ENCODE measurements around the gene FAM174C.

The FAM174C gene

GRCh38 chr19:1288226-1288612, 12.9 kb downstream of the FAM174C start:
- Histone ChIP-seq H3K9ac (ENCODE audit: low read depth, low read length, poor library complexity, severe bottlenecking) (no peak overlapping the region), H3K27me3 (ENCODE audit: insufficient read depth, low read length, poor library complexity, severe bottlenecking) (no peaks in the 10 kb centered on the region), H3K79me2 (ENCODE audit: insufficient read depth, low read length) (no peaks in the 10 kb centered on the region), H3K9me2 (replicated peaks; ENCODE audit: low read depth, low read length) (no peaks in the 10 kb centered on the region), H3K4me2 (ENCODE audit: low read depth, low read length, poor library complexity, severe bottlenecking) (no peak overlapping the region), H3F3A (ENCODE audit: low read depth) (no peaks in the 10 kb centered on the region), H3K4me1 (ENCODE audit: insufficient read depth, low read length, poor library complexity, severe bottlenecking) (no peaks in the 10 kb centered on the region), H2AFZ (ENCODE audit: low read length) (no peak overlapping the region), H3K9me3 (ENCODE audit: insufficient read depth, low read depth, low read length) (no peaks in the 10 kb centered on the region), H3K4me3 (ENCODE audit: low read length, poor library complexity, severe bottlenecking) (no peak overlapping the region), H4K20me1 (ENCODE audit: insufficient read depth, low read length, poor library complexity, severe bottlenecking) (no peaks in the 10 kb centered on the region), H3K36me3 (ENCODE audit: insufficient read depth, low read length) (no peaks in the 10 kb centered on the region)
- TF ChIP-seq CTCF (conservative IDR thresholded peaks at IDR 0.05; ENCODE audit: low read length) (no peak), EZH2phosphoT487 (IDR thresholded peaks at IDR 0.05; ENCODE audit: borderline replicate concordance) (no peak)

GRCh38 chr19:1288833-1289685, 13.7 kb downstream of the FAM174C start:
- H3K27me3 ChIP-seq (ENCODE audit: insufficient read depth, low read length, poor library complexity, severe bottlenecking) = no peaks in the 10 kb centered on the region
- no peak overlapping the region for H3K4me3 ChIP-seq (ENCODE audit: low read length, poor library complexity, severe bottlenecking)
- no peak overlapping the region for H3K4me2 ChIP-seq (ENCODE audit: low read depth, low read length, poor library complexity, severe bottlenecking)
- H2AFZ ChIP-seq (ENCODE audit: low read length) = no peak overlapping the region
- H3K36me3 ChIP-seq (ENCODE audit: insufficient read depth, low read length) = no peaks in the 10 kb centered on the region
- TF ChIP-seq EZH2phosphoT487 (IDR thresholded peaks at IDR 0.05; ENCODE audit: borderline replicate concordance) (no peak), CTCF (conservative IDR thresholded peaks at IDR 0.05; ENCODE audit: low read length) (no peak)
- H3K4me1 ChIP-seq (ENCODE audit: insufficient read depth, low read length, poor library complexity, severe bottlenecking) = no peaks in the 10 kb centered on the region
- no peaks in the 10 kb centered on the region for H3K9me3 ChIP-seq (ENCODE audit: insufficient read depth, low read depth, low read length)
- H3F3A ChIP-seq (ENCODE audit: low read depth) = no peaks in the 10 kb centered on the region
- no peaks in the 10 kb centered on the region for H3K9me2 ChIP-seq (replicated peaks; ENCODE audit: low read depth, low read length)
- no peaks in the 10 kb centered on the region for H3K79me2 ChIP-seq (ENCODE audit: insufficient read depth, low read length)
- no peaks in the 10 kb centered on the region for H4K20me1 ChIP-seq (ENCODE audit: insufficient read depth, low read length, poor library complexity, severe bottlenecking)
- no peak overlapping the region for H3K9ac ChIP-seq (ENCODE audit: low read depth, low read length, poor library complexity, severe bottlenecking)

GRCh38 chr19:1289686-1290025, 14.3 kb downstream of the FAM174C start:
- Histone ChIP-seq H3K9me2 (replicated peaks; ENCODE audit: low read depth, low read length) (no peaks in the 10 kb centered on the region), H3K9ac (ENCODE audit: low read depth, low read length, poor library complexity, severe bottlenecking) (no peak overlapping the region), H3K4me2 (ENCODE audit: low read depth, low read length, poor library complexity, severe bottlenecking) (no peak overlapping the region), H2AFZ (ENCODE audit: low read length) (no peak overlapping the region), H3K4me3 (ENCODE audit: low read length, poor library complexity, severe bottlenecking) (no peak overlapping the region), H3K9me3 (ENCODE audit: insufficient read depth, low read depth, low read length) (no peaks in the 10 kb centered on the region), H3K27me3 (ENCODE audit: insufficient read depth, low read length, poor library complexity, severe bottlenecking) (no peaks in the 10 kb centered on the region), H3K4me1 (ENCODE audit: insufficient read depth, low read length, poor library complexity, severe bottlenecking) (no peaks in the 10 kb centered on the region), H3K79me2 (ENCODE audit: insufficient read depth, low read length) (no peaks in the 10 kb centered on the region), H3F3A (ENCODE audit: low read depth) (no peaks in the 10 kb centered on the region), H3K36me3 (ENCODE audit: insufficient read depth, low read length) (no peaks in the 10 kb centered on the region), H4K20me1 (ENCODE audit: insufficient read depth, low read length, poor library complexity, severe bottlenecking) (no peaks in the 10 kb centered on the region)
- no peak for TF ChIP-seq CTCF (conservative IDR thresholded peaks at IDR 0.05; ENCODE audit: low read length)
- TF ChIP-seq EZH2phosphoT487 (IDR thresholded peaks at IDR 0.05; ENCODE audit: borderline replicate concordance) = no peak

Data from Loucy (cell line).